NCI-H2081 (cell line): ENCODE data around the gene OR10S1.
"Not testable (repeated sequence)": the region's sequence is repeated elsewhere in the genome, so short reads cannot be mapped to it uniquely, and the experiment has no call there.

ENCODE experiments used
- DNase-seq, 2 experiments: peaks; one replicate each; lab custom pipeline; 2025; lab: John Stamatoyannopoulos, UW

Gene OR10S1

GRCh38 chr11:123977731-123978347 lies at the start of gene OR10S1:
Gene OR10S1 (minus strand): TSS chr11:123977781. CDS start chr11:123977664, 117 bp downstream.
- DNase-seq, result no peak

GRCh38 chr11:124026498-124026897 lies 48.9 kb upstream of the OR10S1 start, which contains the start of gene OR10G8:
Gene OR10G8 (plus strand): TSS chr11:124026798. CDS start chr11:124029623, 2,825 bp downstream.
- DNase-seq, result no peak

- not testable (repeated sequence) for DNase-seq
These were observed 38.3 kb upstream of the OR10S1 start for GRCh38 chr11:124015837-124016236.

- no peak for DNase-seq
These were observed 35.1 kb upstream of the OR10S1 start, which contains the start of gene OR10G4 for GRCh38 chr11:124012697-124013096. Gene OR10G4 (plus strand): TSS chr11:124012997. CDS start chr11:124015575, 2,578 bp downstream.

- DNase-seq, result no peak
These were observed 17.5 kb upstream of the OR10S1 start, which contains the start of gene OR10G6 for GRCh38 chr11:123995119-123995518. Gene OR10G6 (minus strand): TSS chr11:123995161. CDS start chr11:123995161, 0 bp downstream.

- no peak for DNase-seq
These were observed 1.7 kb upstream of the OR10S1 start for GRCh38 chr11:123979311-123979710.

- no peak for DNase-seq
These were observed 616 bp downstream of the OR10S1 start for GRCh38 chr11:123976770-123977560.

GRCh38 chr11:123973816-123974215 lies 3.8 kb downstream of the OR10S1 start:
- DNase-seq, result no peak

GRCh38 chr11:123956752-123957151 lies 20.8 kb downstream of the OR10S1 start:
- no peak for DNase-seq

- DNase-seq, result no peak
These were observed 32.4 kb downstream of the OR10S1 start for GRCh38 chr11:123945132-123945531.

- no peak for DNase-seq
These were observed 33.8 kb downstream of the OR10S1 start, which contains the start of gene OR6T1 for GRCh38 chr11:123943738-123944137. Gene OR6T1 (minus strand): TSS chr11:123943838. CDS start chr11:123943838, 0 bp downstream.

GRCh38 chr11:123942413-123942812 lies 35.2 kb downstream of the OR10S1 start:
- no peak for DNase-seq

GRCh38 chr11:123939317-123939716 lies 38.3 kb downstream of the OR10S1 start, which contains the start of gene OR4D5:
Gene OR4D5 (plus strand): TSS chr11:123939617. CDS start chr11:123939617, 0 bp downstream.
- no peak for DNase-seq
